ENCODE data around the gene NEK7. TPM values are rescaled to one million over a fixed set of nuclear protein-coding genes. Genes with fewer than 3 reads are reported as not detected.

NEK7 gene
- total RNA-seq, 1 experiment from 2014 or later, result 51.1 TPM

DNA sequence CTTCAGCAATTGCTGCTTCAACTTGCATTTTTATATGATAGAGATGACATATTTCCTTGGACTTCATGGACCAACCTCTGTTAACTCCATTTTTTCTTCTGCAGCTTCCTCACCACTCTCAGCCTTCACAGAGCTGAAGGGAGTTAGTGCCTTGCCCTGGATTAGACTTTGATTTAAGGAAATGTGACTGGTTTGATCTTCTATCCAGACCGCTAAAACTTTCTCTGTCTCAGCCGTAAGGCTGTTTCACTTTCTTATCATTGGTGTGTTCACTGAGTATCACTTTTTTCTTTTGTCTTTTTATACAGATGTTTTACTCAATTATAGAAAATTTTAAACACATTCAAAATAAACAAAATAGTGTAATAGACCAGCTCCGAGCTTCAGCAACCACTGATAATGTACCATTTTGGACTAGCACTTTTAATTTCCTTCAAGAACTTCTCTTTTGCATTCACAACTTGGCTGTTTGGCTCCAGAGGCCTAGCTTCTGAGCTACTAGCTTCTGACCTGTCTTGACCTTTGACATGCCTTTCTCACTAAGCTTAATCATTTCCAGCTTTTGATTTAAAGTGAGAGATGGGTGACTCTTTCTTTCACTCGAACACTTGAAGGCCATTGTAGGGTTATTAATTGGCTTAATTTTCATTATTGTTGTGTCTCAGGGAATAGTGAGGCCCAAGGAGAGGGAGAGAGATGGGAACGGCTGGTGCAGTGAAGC, 9.3 kb downstream of the NEK7 start:
- H3K4me3 Mint-ChIP-seq (ENCODE audit: unreplicated experiment), result no peak overlapping the region
- TF ChIP-seq, protein P1, sequence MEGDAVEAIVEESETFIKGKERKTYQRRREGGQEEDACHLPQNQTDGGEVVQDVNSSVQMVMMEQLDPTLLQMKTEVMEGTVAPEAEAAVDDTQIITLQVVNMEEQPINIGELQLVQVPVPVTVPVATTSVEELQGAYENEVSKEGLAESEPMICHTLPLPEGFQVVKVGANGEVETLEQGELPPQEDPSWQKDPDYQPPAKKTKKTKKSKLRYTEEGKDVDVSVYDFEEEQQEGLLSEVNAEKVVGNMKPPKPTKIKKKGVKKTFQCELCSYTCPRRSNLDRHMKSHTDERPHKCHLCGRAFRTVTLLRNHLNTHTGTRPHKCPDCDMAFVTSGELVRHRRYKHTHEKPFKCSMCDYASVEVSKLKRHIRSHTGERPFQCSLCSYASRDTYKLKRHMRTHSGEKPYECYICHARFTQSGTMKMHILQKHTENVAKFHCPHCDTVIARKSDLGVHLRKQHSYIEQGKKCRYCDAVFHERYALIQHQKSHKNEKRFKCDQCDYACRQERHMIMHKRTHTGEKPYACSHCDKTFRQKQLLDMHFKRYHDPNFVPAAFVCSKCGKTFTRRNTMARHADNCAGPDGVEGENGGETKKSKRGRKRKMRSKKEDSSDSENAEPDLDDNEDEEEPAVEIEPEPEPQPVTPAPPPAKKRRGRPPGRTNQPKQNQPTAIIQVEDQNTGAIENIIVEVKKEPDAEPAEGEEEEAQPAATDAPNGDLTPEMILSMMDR (IDR thresholded peaks at IDR 0.05; ENCODE audit: unreplicated experiment), result no peak
- H3K4me1 Mint-ChIP-seq (ENCODE audit: insufficient read depth, unreplicated experiment), result peaks cover 43% of the 10 kb centered on the region
- no peaks in the 10 kb centered on the region for H3K27me3 Mint-ChIP-seq (ENCODE audit: insufficient read depth, unreplicated experiment)
- no peak overlapping the region for H3K27ac Mint-ChIP-seq (ENCODE audit: low read depth, unreplicated experiment)
- no TSS peak for BruUV-seq (replicated peaks)
- no peaks in the 10 kb centered on the region for H3K9me3 Mint-ChIP-seq (ENCODE audit: unreplicated experiment)
- intact Hi-C loops (cut with micrococcal nuclease), result no loop called here
- peaks cover 13% of the 10 kb centered on the region for H3K36me3 Mint-ChIP-seq (ENCODE audit: insufficient read depth, unreplicated experiment)
- DNase-seq (ENCODE audit: unreplicated experiment), result no peak
- CTCF ChIA-PET, result interaction anchor here (0.6 to 1.7 kb wide), 7 partner anchors 10 to 942 kb away, joined by 3 to 5 read pairs (median 3); no protein-coding TSS in a partner anchor
- POLR2A ChIA-PET, result interaction anchor here (0.6 to 12.6 kb wide), 10 partner anchors 8 to 85 kb away, joined by 3 to 159 read pairs (median 3); partner anchors contain the start of gene NEK7

DNA sequence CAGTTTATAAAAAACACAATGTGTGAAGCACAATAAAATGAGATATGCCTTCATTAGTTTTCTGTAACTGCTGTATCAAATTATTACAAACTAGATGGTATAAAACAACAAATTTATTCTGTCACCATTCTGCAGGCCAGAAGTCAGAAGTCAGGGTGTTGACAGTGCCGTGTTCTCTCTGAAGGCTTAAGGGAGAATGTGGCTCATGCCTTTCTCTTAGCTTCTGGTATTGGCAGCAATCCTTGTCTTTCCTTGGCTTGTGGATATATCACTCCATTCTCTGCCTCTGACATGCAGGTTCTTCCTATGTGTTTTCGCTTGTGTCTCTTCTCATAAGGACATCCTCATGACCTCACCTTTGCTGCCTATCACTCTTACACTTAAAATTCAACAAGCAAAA, 10.1 kb downstream of the NEK7 start:
- H3K36me3 Mint-ChIP-seq (ENCODE audit: insufficient read depth, unreplicated experiment), result peaks cover 13% of the 10 kb centered on the region
- no peaks in the 10 kb centered on the region for H3K9me3 Mint-ChIP-seq (ENCODE audit: unreplicated experiment)
- TF ChIP-seq, protein P1 (IDR thresholded peaks at IDR 0.05; ENCODE audit: unreplicated experiment), result no peak
- intact Hi-C loops (cut with micrococcal nuclease), result no loop called here
- no peaks in the 10 kb centered on the region for H3K27me3 Mint-ChIP-seq (ENCODE audit: insufficient read depth, unreplicated experiment)
- peaks cover 47% of the 10 kb centered on the region for H3K4me1 Mint-ChIP-seq (ENCODE audit: insufficient read depth, unreplicated experiment)
- no peak overlapping the region for H3K4me3 Mint-ChIP-seq (ENCODE audit: unreplicated experiment)
- H3K27ac Mint-ChIP-seq (ENCODE audit: low read depth, unreplicated experiment), result peak overlapping the region; percentile 63
- no peak for DNase-seq (ENCODE audit: unreplicated experiment)
- ChIA-PET CTCF (no interaction called here), POLR2A (interaction anchor here (0.5 to 12.6 kb wide), 11 partner anchors 8 to 491 kb away, joined by 3 to 159 read pairs (median 4); partner anchors contain the start of gene NEK7)
- no TSS peak for BruUV-seq (replicated peaks)

DNA sequence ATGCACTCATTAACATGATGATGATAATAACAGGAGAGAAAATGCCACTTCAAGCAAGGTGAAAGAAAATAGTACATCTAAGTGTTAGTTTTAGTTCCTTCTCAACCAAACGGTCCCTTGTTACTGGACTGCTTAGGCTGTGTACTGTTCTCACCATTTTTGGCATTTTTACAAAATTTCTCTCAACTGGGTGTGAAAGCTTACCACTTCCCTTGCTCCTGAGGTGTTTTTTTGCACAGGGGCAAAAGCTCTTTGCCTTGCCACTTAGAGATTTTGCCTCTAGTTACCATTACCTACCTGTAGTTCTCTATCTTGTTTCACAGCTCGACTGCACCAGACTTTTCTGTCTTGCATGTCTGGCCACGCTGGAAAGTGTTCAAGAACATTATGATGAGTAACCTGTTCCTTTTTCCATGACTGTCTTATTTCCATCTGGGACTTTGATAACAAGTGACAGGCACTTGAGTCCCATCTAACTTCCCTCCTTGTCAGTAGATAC, 10.7 kb downstream of the NEK7 start:
- Mint-ChIP-seq H3K27me3 (ENCODE audit: insufficient read depth, unreplicated experiment) (no peaks in the 10 kb centered on the region), H3K27ac (ENCODE audit: low read depth, unreplicated experiment) (peak overlapping the region; percentile 63), H3K36me3 (ENCODE audit: insufficient read depth, unreplicated experiment) (peaks cover 13% of the 10 kb centered on the region), H3K4me1 (ENCODE audit: insufficient read depth, unreplicated experiment) (peaks cover 42% of the 10 kb centered on the region), H3K9me3 (ENCODE audit: unreplicated experiment) (no peaks in the 10 kb centered on the region), H3K4me3 (ENCODE audit: unreplicated experiment) (peak overlapping the region; percentile 5)
- intact Hi-C loops (cut with micrococcal nuclease), result no loop called here
- no TSS peak for BruUV-seq (replicated peaks)
- POLR2A ChIA-PET, result interaction anchor here (0.5 to 12.6 kb wide), 15 partner anchors 9 to 492 kb away, joined by 3 to 159 read pairs (median 4); partner anchors contain the start of gene NEK7
- CTCF ChIA-PET, result interaction anchor here (0.6 to 2.6 kb wide), 6 partner anchors 9 to 502 kb away, joined by 3 to 11 read pairs (median 4); no protein-coding TSS in a partner anchor
- TF ChIP-seq, protein P1 (IDR thresholded peaks at IDR 0.05; ENCODE audit: unreplicated experiment), result no peak
- peak; percentile 78 for DNase-seq (ENCODE audit: unreplicated experiment)

DNA sequence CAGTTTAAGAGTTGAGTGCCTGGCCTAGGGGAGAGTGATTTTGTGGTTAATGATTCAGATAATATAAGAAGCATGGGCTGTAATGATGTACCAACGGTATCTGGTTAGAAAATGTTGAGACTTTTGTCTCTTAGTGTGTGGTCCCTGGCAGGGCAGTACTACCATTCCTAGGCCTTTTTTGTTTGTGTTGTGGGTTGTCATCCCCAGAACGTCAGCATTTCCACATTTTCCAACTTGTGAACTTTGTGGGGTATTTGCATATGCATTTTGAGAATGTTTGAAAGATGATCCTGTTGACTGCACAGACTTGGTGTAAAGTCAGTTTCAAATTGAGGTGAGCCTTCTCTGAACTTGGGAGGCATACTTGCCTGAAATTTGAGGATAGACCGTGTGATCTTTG, 11.4 kb downstream of the NEK7 start:
- POLR2A ChIA-PET, result interaction anchor here (0.6 to 12.6 kb wide), 14 partner anchors 8 to 266 kb away, joined by 3 to 159 read pairs (median 4); partner anchors contain the start of genes C1orf53 and NEK7
- BruUV-seq (replicated peaks), result no TSS peak
- H3K9me3 Mint-ChIP-seq (ENCODE audit: unreplicated experiment), result no peaks in the 10 kb centered on the region
- intact Hi-C loops (cut with micrococcal nuclease), result no loop called here
- peak; percentile 49 for DNase-seq (ENCODE audit: unreplicated experiment)
- no peak overlapping the region for H3K4me3 Mint-ChIP-seq (ENCODE audit: unreplicated experiment)
- peaks cover 40% of the 10 kb centered on the region for H3K4me1 Mint-ChIP-seq (ENCODE audit: insufficient read depth, unreplicated experiment)
- H3K27me3 Mint-ChIP-seq (ENCODE audit: insufficient read depth, unreplicated experiment), result no peaks in the 10 kb centered on the region
- CTCF ChIA-PET, result interaction anchor here (0.6 to 2.6 kb wide), 7 partner anchors 10 to 503 kb away, joined by 3 to 11 read pairs (median 4); no protein-coding TSS in a partner anchor
- TF ChIP-seq, protein P1 (IDR thresholded peaks at IDR 0.05; ENCODE audit: unreplicated experiment), result no peak
- peak overlapping the region; percentile 63 for H3K27ac Mint-ChIP-seq (ENCODE audit: low read depth, unreplicated experiment)
- H3K36me3 Mint-ChIP-seq (ENCODE audit: insufficient read depth, unreplicated experiment), result peaks cover 13% of the 10 kb centered on the region

All from MCF 10A (cell line).